LoVo (cell line): ENCODE data around the gene IQUB.
"Not testable (repeated sequence)": the region's sequence is repeated elsewhere in the genome, so short reads cannot be mapped to it uniquely, and the experiment has no call there.

Experiments used
- DNase-seq: peaks from one replicate; pipeline ENCODE4 v3.0.0-alpha.2; 2016; ENCODE audit warnings: low spot score

Gene IQUB

DNA sequence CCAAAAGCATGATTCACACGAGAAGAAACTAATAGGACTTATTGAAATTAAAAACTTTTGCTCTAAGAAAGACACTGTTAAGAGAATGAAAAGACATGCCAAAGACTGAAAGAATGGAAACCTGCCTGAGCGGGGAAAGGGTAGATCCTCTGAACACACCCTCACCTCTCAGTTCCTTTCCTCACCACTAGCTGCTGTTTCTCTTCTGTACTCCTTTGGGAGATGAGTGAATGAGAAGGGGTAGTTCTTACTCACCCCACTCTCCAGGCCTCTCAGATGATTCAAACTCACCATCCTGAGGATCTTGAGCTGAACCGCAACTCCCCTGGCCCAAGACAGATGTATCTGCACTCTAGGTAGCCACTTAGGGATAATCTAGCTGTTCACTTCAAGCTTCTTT is 41.9 kb downstream of the IQUB start:
- no peak for DNase-seq

DNA sequence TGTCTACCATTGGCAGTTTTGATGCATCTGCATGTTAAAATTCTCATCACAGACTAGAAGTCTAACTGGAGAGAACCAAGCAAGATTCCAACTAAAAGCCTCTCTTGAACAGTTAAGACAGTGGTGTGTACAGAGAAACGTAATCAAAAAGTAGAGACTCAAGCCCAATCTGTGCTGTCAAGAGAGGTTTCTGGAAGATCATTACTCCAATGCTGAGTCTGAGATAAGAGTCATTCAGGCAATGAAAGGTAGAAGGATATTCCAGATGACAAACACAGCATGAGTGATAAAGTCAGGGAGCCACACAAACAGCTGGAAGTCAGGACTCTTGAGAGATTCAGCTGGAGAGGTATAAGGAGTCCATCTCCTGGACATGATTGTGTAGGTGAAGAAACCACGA is 48.7 kb downstream of the IQUB start:
- no peak for DNase-seq

DNA sequence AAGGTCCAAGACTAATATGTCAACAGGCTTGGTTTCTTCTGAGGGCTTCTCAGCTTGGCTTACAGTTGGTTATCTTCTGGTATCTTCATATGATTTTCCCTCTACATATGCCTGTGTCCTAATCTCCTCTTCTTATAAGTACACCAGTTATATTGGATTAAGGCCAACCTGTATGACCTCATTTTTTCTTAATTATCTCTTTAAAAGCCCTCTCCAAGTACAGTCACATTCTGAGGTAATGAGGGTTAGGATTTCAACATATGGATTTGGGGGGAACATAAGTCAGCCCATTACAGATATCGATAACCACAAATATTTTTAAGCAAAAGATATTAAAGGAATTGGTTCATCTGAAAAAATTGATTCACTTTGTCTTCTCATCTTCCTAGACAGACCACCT is 49.2 kb downstream of the IQUB start:
- DNase-seq, result no peak

DNA sequence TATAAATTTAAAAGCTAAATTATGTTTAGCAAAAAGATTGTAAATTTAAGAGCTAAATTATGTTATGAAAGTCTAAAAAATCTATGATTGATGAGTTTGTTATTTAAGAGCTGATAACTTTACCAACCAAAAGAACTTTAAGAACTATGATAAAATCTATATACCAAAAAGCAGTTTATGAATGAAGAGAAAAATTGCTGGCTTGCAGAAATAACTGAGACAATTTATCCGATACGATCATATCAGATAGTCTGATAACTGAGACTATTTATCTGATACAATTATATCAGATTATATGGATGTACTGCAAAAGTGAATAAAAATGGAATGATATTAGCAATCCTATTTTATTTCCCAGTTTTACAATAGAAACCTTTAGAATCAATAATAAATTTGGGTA is 50.2 kb downstream of the IQUB start:
- DNase-seq, result no peak

DNA sequence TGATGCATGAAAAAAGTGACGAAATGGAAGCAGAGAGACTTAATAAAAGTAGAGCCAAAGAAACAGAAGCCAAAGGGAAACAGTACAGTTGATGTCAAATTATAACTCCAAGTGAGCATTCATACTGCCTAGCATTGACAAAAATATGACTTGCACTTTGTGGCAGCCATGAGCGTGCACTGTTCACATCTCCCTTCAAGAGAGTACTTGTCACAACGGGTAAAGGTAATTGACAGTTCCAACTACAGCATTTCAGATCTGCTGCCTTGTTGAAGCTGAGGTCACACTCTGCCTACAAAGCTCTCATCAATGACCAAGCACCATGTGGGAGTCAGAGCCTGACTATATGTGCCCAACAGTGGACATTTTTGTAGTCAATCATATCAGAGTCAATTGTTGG is 54.3 kb downstream of the IQUB start:
- DNase-seq, result no peak

DNA sequence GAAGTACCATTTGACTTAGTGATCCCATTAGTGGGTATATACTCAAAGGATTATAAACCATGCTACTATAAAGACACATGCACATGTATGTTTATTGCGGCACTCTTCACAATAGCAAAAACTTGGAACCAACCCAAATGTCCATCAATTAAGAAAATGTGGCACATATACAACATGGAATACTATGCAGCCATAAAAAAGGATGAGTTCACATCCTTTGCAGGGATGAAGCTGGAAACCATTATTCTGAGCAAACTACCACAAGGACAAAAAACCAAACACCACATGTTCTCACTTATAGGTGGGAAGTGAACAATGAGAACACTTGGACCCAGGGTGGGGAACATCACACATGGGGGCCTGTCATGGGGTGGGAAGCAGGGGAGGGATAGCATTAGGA is 56.3 kb downstream of the IQUB start:
- not testable (repeated sequence) for DNase-seq

DNA sequence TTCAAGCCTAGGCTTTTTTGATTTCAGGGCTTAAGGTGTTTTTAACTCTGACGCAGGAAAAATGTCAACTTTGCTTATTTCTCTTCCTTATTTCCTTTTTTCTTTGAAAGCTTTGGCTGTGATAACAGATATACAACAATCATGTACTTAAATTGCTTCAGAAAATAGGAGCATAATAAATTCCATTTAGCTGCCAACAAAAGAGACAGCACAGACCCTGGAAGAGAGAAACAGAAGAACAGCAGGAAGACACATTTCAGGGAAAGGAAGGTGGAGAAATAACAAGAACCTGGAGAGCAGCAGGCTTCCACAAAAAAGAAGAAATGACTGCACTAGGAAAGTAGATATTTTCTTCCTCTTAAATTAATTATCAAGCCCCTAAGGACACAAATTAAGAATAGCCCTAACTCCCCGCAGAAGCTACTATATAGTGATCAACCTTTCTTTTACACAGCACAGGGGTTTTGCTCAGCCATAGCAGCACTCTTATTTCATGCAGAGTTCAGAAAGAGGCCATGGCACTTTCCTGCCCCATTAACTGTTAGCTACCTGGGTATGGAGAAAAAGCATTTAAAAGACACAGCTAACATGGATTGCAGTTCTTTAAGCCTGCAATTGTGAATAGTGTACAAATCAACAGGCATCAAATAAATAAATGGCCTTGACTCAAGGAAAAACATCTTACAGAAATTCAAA is 61.5 kb downstream of the IQUB start:
- no peak for DNase-seq

DNA sequence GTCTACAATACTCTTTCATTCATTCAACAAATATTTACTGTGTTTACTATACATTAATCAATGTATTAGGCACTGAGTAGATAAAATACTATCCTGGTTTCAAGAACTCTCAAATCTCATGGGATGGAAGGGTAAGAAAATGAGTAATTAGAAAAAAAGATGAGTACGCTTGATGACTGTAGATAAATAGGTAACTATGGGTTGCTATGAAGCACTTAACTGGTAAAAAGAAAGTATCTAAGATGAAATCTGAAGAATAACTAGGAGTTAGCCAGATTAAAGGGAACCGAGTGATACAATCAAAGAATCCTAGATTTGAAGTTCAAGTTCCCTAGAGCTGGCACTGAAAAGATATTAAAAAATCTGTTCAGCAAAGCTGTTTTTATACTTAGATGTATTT is 62.1 kb downstream of the IQUB start:
- no peak for DNase-seq

DNA sequence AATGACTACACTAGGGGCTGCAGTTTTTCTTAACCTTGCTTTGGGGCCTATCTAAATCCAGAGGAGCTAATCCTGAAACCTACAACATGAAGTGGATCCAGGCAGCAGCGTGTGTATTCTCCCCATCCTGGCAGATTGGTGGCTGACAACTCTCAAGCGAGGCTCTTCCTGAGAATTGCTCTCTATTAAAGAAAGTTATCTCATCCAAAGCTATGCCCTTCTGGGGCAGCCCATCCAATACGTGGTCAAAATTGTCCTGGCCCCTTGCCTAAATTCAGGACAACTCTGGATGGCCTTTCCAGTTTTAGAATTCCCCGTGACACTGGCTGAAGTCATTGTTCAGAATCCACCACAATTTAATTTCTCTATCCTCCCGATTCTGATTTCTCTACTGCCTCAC is 66.1 kb downstream of the IQUB start:
- DNase-seq, result no peak

DNA sequence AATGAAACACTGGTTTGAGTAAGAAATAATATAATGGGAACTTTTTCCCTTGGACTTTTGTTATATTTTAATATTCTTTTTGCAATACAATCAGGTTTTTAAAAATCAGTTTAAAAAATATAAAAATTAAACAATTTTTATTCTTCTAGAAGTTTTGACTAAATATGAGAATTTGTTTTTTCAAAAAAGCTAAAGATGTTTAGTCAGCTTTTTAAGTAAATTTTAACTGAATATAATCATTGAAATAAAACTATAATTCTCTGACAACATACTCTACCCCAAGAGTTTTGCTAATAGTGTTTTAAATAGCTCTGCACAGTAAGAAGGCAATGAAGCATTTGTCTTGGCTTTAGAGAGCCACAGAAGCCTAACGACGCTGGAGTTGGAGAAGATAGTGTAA is 70.5 kb downstream of the IQUB start:
- no peak for DNase-seq

DNA sequence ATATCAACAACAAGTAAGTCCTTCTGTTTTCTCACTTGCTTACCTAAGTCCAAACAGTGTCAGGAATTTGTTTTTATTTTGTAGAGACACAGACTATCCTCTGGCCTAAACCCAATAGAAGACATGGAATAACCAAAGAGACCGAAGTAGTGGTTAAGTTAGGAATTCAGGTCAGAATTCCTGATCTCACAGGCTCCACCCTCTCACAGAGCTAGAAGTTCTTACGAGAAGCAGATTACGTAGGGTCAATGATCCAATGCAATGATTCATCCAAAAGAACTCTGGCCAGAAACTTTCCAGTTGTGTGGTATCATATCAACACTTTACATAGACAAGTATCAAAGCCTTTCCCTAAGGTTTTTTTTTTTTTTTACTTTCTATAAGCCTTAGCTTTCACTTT is 73.8 kb downstream of the IQUB start:
- DNase-seq, result no peak

DNA sequence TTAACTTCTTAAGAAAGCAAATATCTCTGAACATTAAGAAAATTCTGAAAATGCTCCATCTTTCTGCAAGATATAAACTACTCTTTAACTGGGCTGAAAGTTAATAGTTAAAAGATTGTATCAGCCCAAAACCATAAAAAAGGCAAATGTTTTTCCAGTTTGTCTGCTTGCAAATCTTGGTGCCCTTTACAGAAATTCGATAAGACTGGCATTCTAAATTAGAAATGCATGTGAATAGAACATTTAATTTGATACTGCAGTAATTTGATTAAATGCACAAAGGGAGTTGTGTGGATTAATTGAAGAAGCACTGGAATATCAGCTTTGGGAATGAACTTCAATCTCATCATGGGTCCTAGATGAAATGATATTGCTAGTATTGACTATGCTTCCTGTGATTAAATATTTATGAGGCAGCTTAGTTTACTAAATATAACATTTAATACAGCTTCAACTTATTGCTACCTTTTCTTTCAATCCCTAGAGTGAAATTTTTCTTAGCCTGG is 78.4 kb downstream of the IQUB start:
- no peak for DNase-seq

DNA sequence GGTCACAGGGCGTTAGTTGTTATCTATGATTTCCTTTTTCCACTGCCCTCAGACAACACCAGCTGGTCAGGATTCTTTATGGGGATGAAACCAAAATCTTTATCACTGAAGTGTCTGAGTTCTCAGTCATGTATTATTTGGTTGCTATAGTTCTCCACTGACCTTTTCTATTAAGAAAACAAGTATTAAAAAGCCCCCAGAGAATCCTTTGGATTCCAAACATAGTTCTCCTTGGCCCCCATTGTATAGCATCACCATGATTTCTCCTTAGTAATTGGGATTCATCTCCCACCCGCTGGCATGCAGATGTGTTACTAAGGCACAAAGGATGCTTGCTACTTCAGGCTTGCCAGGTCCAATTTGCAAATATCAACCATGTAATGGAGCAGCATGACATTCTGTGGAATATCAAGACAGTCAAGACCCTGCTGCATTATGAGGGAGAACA is 94.3 kb downstream of the IQUB start:
- no peak for DNase-seq

DNA sequence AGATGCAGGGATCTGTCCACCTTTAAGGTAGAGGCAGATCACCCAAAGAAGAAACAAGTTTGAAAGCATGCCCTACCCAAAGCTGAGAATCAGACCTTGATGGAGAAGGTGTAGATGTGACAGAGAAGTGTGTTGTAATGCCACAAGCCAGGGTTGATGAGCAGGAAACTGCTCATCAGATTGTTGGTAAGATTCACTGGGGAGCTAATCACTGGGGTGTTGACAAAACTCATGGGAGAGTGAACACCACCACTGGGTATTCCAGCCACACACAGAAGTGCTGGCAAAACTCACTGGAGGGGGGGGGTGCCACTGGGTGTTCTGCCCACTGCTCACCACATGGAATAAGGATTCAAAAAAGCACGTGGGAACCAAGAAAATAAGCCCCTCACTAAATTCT is 95.2 kb downstream of the IQUB start:
- no peak for DNase-seq

DNA sequence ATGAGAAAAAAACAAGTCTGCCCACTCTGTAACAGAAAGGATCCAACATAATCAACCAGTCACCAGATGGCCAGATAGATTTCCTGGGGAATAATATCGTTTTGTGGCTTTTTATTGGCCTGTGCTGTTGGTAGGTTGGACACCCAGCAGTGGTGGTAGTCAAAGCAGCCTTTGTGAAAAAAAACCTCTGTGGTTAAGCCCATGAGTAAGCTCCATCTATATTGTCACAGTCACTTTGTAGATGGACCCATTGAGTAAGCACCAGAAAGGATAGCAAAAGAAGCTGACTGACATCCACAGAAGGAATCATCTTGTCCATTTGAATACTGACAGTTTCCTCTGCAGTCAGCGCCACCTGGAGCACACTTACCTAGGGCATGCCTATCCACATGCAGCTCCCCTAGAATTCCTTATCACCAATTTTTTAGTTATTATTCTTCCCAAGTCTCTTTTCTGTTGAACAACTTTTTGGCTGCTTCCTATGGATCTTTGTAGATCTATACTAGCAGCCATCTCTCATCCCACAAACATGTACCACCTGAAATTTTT is 96.9 kb downstream of the IQUB start:
- no peak for DNase-seq

DNA sequence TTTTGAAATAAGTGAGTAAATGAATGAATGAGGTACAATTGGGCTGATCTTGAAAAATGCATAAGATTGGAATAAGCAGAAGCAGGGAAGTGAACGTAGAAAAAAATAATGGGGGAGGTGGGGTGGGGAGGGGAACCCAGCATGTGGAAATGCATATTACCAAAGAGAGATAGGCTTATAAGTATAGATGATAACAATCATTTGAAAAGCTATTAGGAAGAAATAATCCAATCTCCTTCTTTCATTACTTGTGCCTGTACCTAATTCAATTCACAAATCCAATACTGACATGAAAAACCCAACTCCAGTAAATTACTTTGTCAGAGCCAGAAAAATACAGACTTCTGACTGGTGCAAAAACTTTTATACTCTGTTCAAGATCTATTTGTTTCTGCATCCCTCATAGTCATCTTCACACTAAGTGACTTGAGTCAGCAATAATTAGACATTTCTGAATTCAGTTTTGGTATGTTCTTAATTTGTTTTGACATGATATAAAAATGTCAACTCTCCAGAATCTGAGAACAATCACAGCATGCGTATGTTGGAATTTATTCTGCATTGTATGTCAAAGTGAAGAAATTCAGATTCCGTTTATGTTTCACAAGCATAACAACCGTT is 99.2 kb downstream of the IQUB start:
- DNase-seq, result no peak

DNA sequence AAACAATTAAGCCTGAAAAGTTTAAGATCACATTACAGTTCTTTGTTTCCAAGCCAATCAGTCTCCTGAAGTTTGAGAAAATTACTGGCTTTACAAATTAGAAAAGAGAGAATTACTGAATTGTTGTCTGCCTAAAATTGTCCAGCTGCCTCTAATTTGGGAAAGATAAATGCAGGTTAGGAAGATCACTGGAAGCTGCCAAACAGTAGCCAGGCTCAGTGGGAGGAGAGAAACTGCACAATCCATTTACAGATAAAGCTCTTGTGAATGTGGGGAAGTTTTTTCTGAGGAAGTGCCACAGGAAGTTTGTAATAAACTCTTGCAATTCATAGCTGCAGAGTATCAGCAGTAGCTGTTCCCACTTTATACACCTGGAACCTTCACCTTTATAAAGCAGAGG is 100.7 kb downstream of the IQUB start:
- no peak for DNase-seq

DNA sequence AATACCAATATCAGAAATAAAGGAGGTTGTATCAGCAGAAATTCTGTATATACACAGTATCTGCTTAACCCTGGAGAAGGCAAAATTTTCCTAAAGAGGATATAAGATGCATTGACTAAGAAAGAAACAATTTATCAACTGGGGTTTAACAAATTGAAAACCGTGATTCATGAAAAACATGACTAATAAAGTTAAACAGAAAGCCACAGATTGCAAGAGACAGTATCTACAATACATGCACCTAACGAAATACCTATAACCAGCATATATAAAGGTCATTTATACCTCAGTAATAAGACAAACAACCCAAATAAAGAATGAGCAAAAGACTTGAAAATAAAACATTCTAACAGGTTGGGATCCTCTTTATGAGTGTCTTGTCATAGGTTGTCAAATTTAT is 101.8 kb downstream of the IQUB start:
- DNase-seq, result no peak

DNA sequence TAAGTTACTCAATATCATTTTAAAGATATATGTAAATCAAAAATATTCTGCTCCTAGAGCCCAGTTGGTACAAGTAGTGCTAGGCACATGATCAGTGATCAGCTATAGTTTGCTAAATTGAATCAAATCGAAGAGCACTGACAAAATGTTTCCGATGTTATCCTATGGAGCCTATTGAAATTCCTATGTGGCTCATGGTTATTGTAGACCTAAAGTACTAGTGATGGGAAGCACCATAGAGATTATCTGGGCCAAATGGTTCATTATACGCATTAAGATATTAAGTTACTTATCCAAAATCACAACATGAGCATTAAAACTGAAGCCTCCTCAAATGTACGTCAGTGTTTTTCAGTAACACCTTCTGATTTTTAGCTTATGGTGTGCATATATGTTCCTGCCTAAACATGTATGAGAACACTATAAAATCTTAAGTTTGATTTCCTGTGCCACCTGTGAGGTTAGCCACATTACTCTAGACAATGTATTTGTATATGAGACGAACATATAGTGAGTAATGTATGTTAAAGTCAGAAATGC is 103.2 kb downstream of the IQUB start:
- no peak for DNase-seq

DNA sequence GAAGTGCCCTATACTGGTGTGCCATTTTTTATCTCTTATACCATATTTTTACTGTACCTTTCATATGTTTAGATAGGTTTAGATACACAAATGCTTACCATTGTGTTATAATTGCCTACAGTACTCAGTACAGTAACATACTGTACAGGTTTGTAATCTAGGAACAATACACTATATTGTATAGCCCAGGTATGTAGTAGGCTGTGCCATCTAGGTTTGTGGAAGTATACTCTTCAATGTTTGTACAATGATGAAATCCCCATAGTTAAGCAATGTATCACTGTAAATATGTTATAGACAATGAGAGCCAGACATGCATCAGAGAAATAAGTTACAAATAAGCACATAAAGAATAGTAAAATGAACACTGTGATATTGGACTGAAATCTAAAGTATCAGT is 109.1 kb downstream of the IQUB start:
- DNase-seq, result no peak

DNA sequence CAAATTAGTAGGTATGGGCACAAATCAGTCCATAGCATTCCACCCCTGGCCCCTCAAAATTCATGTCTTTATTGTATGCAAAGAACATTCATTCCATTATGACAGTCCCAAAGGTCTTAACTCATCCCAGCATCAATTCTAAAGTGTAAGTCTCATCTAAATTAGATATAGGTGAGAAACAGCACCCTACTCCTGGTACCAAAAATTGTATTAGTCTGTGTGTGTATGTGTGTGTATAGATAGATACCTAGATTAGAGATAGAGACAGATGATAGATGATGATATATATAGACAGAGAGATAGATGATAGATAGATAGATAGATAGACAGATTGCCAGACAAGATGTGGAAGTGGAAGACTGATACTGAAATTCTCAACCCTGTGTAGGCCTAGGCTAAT is 109.9 kb downstream of the IQUB start:
- no peak for DNase-seq

DNA sequence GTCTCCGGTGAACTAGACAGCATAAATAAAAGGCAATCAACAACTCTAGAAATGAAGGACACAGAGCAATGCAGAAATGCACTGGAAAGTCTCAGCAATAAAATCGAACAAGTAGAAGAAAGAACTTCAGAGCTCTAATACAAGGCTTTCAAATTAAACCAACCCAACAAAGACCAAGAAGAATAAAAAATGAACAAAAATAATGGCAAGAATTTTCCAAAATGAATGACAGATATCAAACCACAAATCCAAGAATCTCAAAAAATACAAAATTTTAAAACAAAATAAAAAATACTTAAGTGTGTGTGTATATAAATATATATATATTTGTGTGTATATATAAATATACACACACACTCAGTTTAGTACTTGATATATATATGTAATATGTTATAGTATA is 110.8 kb downstream of the IQUB start:
- DNase-seq, result no peak

DNA sequence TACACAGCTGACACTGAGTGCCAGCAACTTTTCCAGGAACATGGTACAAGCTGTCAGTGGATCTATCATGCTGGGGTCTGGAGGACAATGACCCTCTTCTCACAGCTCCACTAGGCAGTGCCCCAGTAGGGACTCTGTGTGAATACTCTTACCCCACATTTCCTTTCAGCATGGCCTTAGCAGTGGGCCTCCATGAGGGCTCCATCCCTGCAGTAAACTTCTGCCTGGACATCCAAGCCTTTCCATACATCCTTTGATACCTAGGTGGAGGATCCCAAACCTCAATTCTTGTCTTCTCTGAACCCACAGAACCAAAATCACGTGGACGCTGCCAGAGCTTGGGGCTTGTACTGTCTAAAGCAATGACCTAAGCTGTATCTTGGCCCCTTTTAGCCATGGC is 116.8 kb downstream of the IQUB start:
- DNase-seq, result no peak
